ENCODE data around the gene PLAAT2. TPM values are rescaled to one million over a fixed set of nuclear protein-coding genes. Genes with fewer than 3 reads are reported as not detected.
"Not testable (repeated sequence)": the region's sequence is repeated elsewhere in the genome, so short reads cannot be mapped to it uniquely, and the experiment has no call there.

PLAAT2 gene
- total RNA-seq, 1 donor from 2014 or later, result not detected

- ATAC-seq (no peak), DNase-seq (no peak)
- intact Hi-C loops (cut with micrococcal nuclease), result no loop called here
Measured at GRCh38 chr11:63583357-63583677, 20.1 kb upstream of the PLAAT2 start.

GRCh38 chr11:63581224-63581623 is 18.0 kb upstream of the PLAAT2 start:
- intact Hi-C loops (cut with micrococcal nuclease); ATAC-seq; DNase-seq: not testable (repeated sequence)

- ATAC-seq; DNase-seq; intact Hi-C loops (cut with micrococcal nuclease): not testable (repeated sequence)
Measured at GRCh38 chr11:63578882-63579281, 15.7 kb upstream of the PLAAT2 start.

- ATAC-seq (peak; percentile 91), DNase-seq (peak; percentile 50)
- intact Hi-C loops (cut with micrococcal nuclease), result no loop called here
Measured at GRCh38 chr11:63574856-63575602, 11.8 kb upstream of the PLAAT2 start.

GRCh38 chr11:63573881-63574855 is 11.0 kb upstream of the PLAAT2 start:
- ATAC-seq (peak; percentile 87), DNase-seq (peak; percentile 38)
- intact Hi-C loops (cut with micrococcal nuclease), result no loop called here

GRCh38 chr11:63572026-63572688 is 9.0 kb upstream of the PLAAT2 start:
- no peak for ATAC-seq
- intact Hi-C loops (cut with micrococcal nuclease), result no loop called here
- DNase-seq, result no peak

- no peak for DNase-seq
- ATAC-seq, result no peak
- intact Hi-C loops (cut with micrococcal nuclease), result no loop called here
Measured at GRCh38 chr11:63569570-63569969, 6.4 kb upstream of the PLAAT2 start.

GRCh38 chr11:63567044-63567840 is 4.1 kb upstream of the PLAAT2 start:
- intact Hi-C loops (cut with micrococcal nuclease), result no loop called here
- ATAC-seq, result peak; percentile 94
- DNase-seq, result no peak

- intact Hi-C loops (cut with micrococcal nuclease), result no loop called here
- DNase-seq (no peak), ATAC-seq (no peak)
Measured at GRCh38 chr11:63564784-63565350, 1.7 kb upstream of the PLAAT2 start.

GRCh38 chr11:63564056-63564774 is 1.0 kb upstream of the PLAAT2 start:
- DNase-seq, result no peak
- intact Hi-C loops (cut with micrococcal nuclease), result no loop called here
- ATAC-seq, result no peak

GRCh38 chr11:63560506-63561180 is 2.5 kb downstream of the PLAAT2 start:
- ATAC-seq (peak; percentile 82), DNase-seq (peak; percentile 68)
- intact Hi-C loops (cut with micrococcal nuclease), result no loop called here

GRCh38 chr11:63558459-63559157 is 4.6 kb downstream of the PLAAT2 start:
- intact Hi-C loops (cut with micrococcal nuclease), result no loop called here
- DNase-seq, result no peak
- no peak for ATAC-seq

GRCh38 chr11:63557570-63557969 is 5.6 kb downstream of the PLAAT2 start:
- DNase-seq (no peak), ATAC-seq (no peak)
- intact Hi-C loops (cut with micrococcal nuclease), result no loop called here

- intact Hi-C loops (cut with micrococcal nuclease), result no loop called here
- no peak for DNase-seq
- no peak for ATAC-seq
Measured at GRCh38 chr11:63556404-63557013, 6.7 kb downstream of the PLAAT2 start.

GRCh38 chr11:63554877-63555223 is 8.3 kb downstream of the PLAAT2 start:
- peak; percentile 28 for ATAC-seq
- no peak for DNase-seq
- intact Hi-C loops (cut with micrococcal nuclease), result no loop called here

- intact Hi-C loops (cut with micrococcal nuclease), result no loop called here
- ATAC-seq (peak; percentile 26), DNase-seq (no peak)
Measured at GRCh38 chr11:63553759-63554158, 9.4 kb downstream of the PLAAT2 start.

GRCh38 chr11:63552921-63553320 is 10.3 kb downstream of the PLAAT2 start:
- no peak for ATAC-seq

More at GRCh38 chr11:63552921-63553320, 10.3 kb downstream of the PLAAT2 start:
- intact Hi-C loops (cut with micrococcal nuclease), result no loop called here
- DNase-seq, result no peak

Data from left ventricle myocardium superior (tissue), 1 donor.